Sigmoid colon (tissue), 7 donors: Measurements from ENCODE around the gene BCL2L1. TPM values are rescaled to one million over a fixed set of nuclear protein-coding genes. Genes with fewer than 3 reads are reported as not detected.
"Not testable (repeated sequence)": the region's sequence is repeated elsewhere in the genome, so short reads cannot be mapped to it uniquely, and the experiment has no call there.

Source experiments
- DNase-seq: peaks from one replicate; pipeline ENCODE4 v3.0.0-alpha.2; 2019
- H3K27ac ChIP-seq, 4 donors: fragments of 200-600 bp; sonication (generic); one replicate each; pipeline ENCODE4 v1.5.1; 2016 to 2019; ENCODE audit warnings: mild to moderate bottlenecking in 1 of 4
- H3K27me3 ChIP-seq, 3 donors: fragments of 200-600 bp; sonication (generic); one replicate each; pipeline ENCODE4 v1.5.1; 2019; ENCODE audit warnings: mild to moderate bottlenecking in 1 of 3
- H3K36me3 ChIP-seq, 4 donors: fragments of 200-600 bp; sonication (generic); one replicate each; pipeline ENCODE4 v1.5.1; 2016 to 2019
- H3K4me1 ChIP-seq, 4 donors: fragments of 200-600 bp; sonication (generic); one replicate each; pipeline ENCODE4 v1.5.1; 2017 to 2019
- H3K4me3 ChIP-seq, 4 donors: fragments of 200-600 bp; sonication (generic); one replicate each; pipeline ENCODE4 v1.5.1; 2017 to 2019; ENCODE audit warnings: mild to moderate bottlenecking in 2 of 4, moderate library complexity in 1 of 4
- H3K9me3 ChIP-seq, 4 donors: fragments of 200-600 bp in 3 of 4; sonication (generic) in 3 of 4; one replicate each; pipeline versions ENCODE4 v1.5.1 to v1.6.1; 2013 to 2019
- CTCF ChIP-seq, 4 experiments: fragments of 450-650 bp in 3 of 4; fragments of 200-600 bp in 1 of 4; IDR thresholded peaks; one replicate each; pipeline ENCODE4 v1.5.1; 2016 to 2019; ENCODE audit warnings: antibody characterized with exemption in 4 of 4, mild to moderate bottlenecking in 3 of 4, moderate library complexity in 2 of 4
- EP300 ChIP-seq, 4 donors: sonication (generic); formaldehyde crosslinking; IDR thresholded peaks; one replicate each; pipeline ENCODE4 v1.6.1; 2017; ENCODE audit warnings: antibody characterized with exemption in 4 of 4
- POLR2A ChIP-seq, 2 donors: fragments of 450-650 bp; IDR thresholded peaks; one replicate each; pipeline ENCODE4 v1.6.1; 2016; ENCODE audit warnings: antibody characterized with exemption in 2 of 2, mild to moderate bottlenecking in 2 of 2, moderate library complexity in 2 of 2
- POLR2AphosphoS5 ChIP-seq, 4 donors: sonication (generic); formaldehyde crosslinking; IDR thresholded peaks; one replicate each; pipeline ENCODE4 v1.6.1; 2017; ENCODE audit warnings: antibody characterized with exemption in 4 of 4
- WGBS, 2 donors: extraction: QIAGEN DNeasy Blood & Tissue Kit; methylation state at CpG; one replicate each; pipeline ENCODE4 v1.1.7; 2013; 5-methylcytosine and 5-hydroxymethylcytosine counted together
- intact Hi-C: fragments of 100-400 bp; cut with DNase I; formaldehyde crosslinking; loops from one replicate; pipeline ENCODE4 v1.15.1; 2023
- polyA plus RNA-seq, 3 donors: library from polyadenylated mRNA; stranded (reverse); fragments of 200-250 nt; gene quantifications; one replicate each; pipeline ENCODE4 v1.2.3, GENCODE V29; 2013
- total RNA-seq, 4 donors: library from RNA; depleted of rRNA; stranded (reverse); fragments of >200 nt; gene quantifications; one replicate each; pipeline ENCODE4 v1.1.0, GENCODE V29; 2016
- donor health status: healthy with polysubstance abuse.
- donor health status: Bipolar disorder and iron deficiency.
- donor health status: healthy.

Gene BCL2L1
- total and polyA plus RNA-seq, 7 donors = 53.2 to 94.8 (median 71.3) TPM

GRCh38 chr20:31670371-31671228 lies 52.1 kb downstream of the BCL2L1 start:
- Histone ChIP-seq H3K4me1 (peaks cover 0 to 65% (median 58%) of the 10 kb centered on the region in 4 donors), H3K9me3 (no peaks in the 10 kb centered on the region), H3K36me3 (peaks cover 0 to 4% (median 2%) of the 10 kb centered on the region in 4 donors), H3K27me3 (no peaks in the 10 kb centered on the region), H3K4me3 (no peak overlapping the region), H3K27ac (peak overlapping the region; percentile 68 to 87 (median 76))
- 22 to 56% methylated on average over 10 of the region's 10 CpGs for WGBS, 2 donors
- intact Hi-C loops = loop anchor here (2.0 kb wide), 2 partner anchors 28 to 42 kb away; no protein-coding TSS in a partner anchor
- TF ChIP-seq EP300 (IDR thresholded peaks at IDR 0.05) (no peak), POLR2A (IDR thresholded peaks at IDR 0.05) (peak in 1 of 2 donors; percentile 22), POLR2AphosphoS5 (IDR thresholded peaks at IDR 0.05) (peak in 3 of 4 donors; percentile 23 to 34 (median 26)), CTCF (IDR thresholded peaks at IDR 0.05) (no peak)
- DNase-seq = peak; percentile 87

- Histone ChIP-seq H3K4me1 (peaks cover 0 to 63% (median 57%) of the 10 kb centered on the region in 4 donors), H3K27ac (peak overlapping the region; percentile 68 to 87 (median 76)), H3K4me3 (no peak overlapping the region), H3K36me3 (peaks cover 0 to 11% (median 7%) of the 10 kb centered on the region in 4 donors), H3K27me3 (no peaks in the 10 kb centered on the region), H3K9me3 (no peaks in the 10 kb centered on the region)
- intact Hi-C loops = loop anchor here (2.0 kb wide), 2 partner anchors 29 to 43 kb away; no protein-coding TSS in a partner anchor
- 33 to 70% methylated on average over 3 of the region's 3 CpGs for WGBS, 2 donors
- TF ChIP-seq EP300 (IDR thresholded peaks at IDR 0.05) = no peak
- no peak for TF ChIP-seq CTCF (IDR thresholded peaks at IDR 0.05)
- TF ChIP-seq POLR2A (IDR thresholded peaks at IDR 0.05) = no peak
- TF ChIP-seq POLR2AphosphoS5 (IDR thresholded peaks at IDR 0.05) = no peak
- no peak for DNase-seq
Observed at GRCh38 chr20:31669876-31670275, 52.8 kb downstream of the BCL2L1 start.

- H3K27me3 ChIP-seq, DNase-seq, intact Hi-C loops, H3K9me3 ChIP-seq, H3K4me3 ChIP-seq: not testable (repeated sequence)
- H3K27ac ChIP-seq = peak overlapping the region; percentile 68 to 87 (median 76)
- H3K4me1 ChIP-seq = peaks cover 0 to 67% (median 62%) of the 10 kb centered on the region in 4 donors
- peaks cover 0 to 16% (median 9%) of the 10 kb centered on the region in 4 donors for H3K36me3 ChIP-seq
- 97 to 99% methylated on average over 2 of the region's 2 CpGs for WGBS, 2 donors
Observed at GRCh38 chr20:31668944-31669343, 53.7 kb downstream of the BCL2L1 start.

- intact Hi-C loops = no loop called here
- peaks cover 0 to 16% (median 9%) of the 10 kb centered on the region in 4 donors for H3K36me3 ChIP-seq
- 68 to 71% methylated on average over 15 of the region's 15 CpGs for WGBS, 2 donors
- H3K27ac ChIP-seq = peak overlapping the region; percentile 53 to 68 (median 59)
- no peaks in the 10 kb centered on the region for H3K9me3 ChIP-seq
- H3K27me3 ChIP-seq = no peaks in the 10 kb centered on the region
- H3K4me1 ChIP-seq = peaks cover 0 to 74% (median 65%) of the 10 kb centered on the region in 4 donors
- TF ChIP-seq POLR2AphosphoS5 (IDR thresholded peaks at IDR 0.05) (no peak), EP300 (IDR thresholded peaks at IDR 0.05) (no peak), POLR2A (IDR thresholded peaks at IDR 0.05) (no peak), CTCF (IDR thresholded peaks at IDR 0.05) (no peak)
- H3K4me3 ChIP-seq = no peak overlapping the region
- DNase-seq = no peak
Observed at GRCh38 chr20:31667315-31668285, 55.1 kb downstream of the BCL2L1 start.
